SK-N-SH treated with all-trans-retinoic acid at 6 μM for 48 hours (cell line): ENCODE data around the gene SURF1.

Experiments
- ARNTL ChIP-seq: fragments of 450-650 bp; formaldehyde crosslinking; IDR thresholded peaks from 2 replicates; pipeline ENCODE4 v1.5.0; 2020; ENCODE audit warnings: low read depth, mild to moderate bottlenecking, moderate library complexity, borderline replicate concordance
- BACH2 ChIP-seq: fragments of 250-450 bp; sonication (Bioruptor Pico); IDR thresholded peaks from 2 replicates; pipeline ENCODE4 v1.9.0; 2021; ENCODE audit warnings: mild to moderate bottlenecking, borderline replicate concordance
- CREB5 ChIP-seq: fragments of 250-450 bp; sonication (Bioruptor Pico); IDR thresholded peaks from 2 replicates; pipeline ENCODE4 v1.5.1; 2020; ENCODE audit warnings: low read depth, mild to moderate bottlenecking, moderate library complexity
- ESRRG ChIP-seq: fragments of 250-450 bp; sonication (Bioruptor Pico); IDR thresholded peaks from 2 replicates; pipeline ENCODE4 v1.6.1; 2021; ENCODE audit warnings: mild to moderate bottlenecking
- ISL1 ChIP-seq: fragments of 250-450 bp; sonication (Bioruptor Pico); IDR thresholded peaks from 2 replicates; pipeline ENCODE4 v2.1.2; 2022; ENCODE audit warnings: mild to moderate bottlenecking, moderate library complexity
- PATZ1 ChIP-seq: fragments of 250-450 bp; sonication (Bioruptor Pico); IDR thresholded peaks from 2 replicates; pipeline ENCODE4 v1.8.0; 2020; ENCODE audit warnings: mild to moderate bottlenecking, moderate library complexity, borderline replicate concordance
- PPARA ChIP-seq: fragments of 250-450 bp; sonication (Bioruptor Pico); IDR thresholded peaks from 2 replicates; pipeline ENCODE4 v1.5.0; 2020; ENCODE audit warnings: mild to moderate bottlenecking, borderline replicate concordance
- RARB ChIP-seq: fragments of 250-450 bp; sonication (Bioruptor Pico); IDR thresholded peaks from 2 replicates; pipeline ENCODE4 v1.8.0; 2021; ENCODE audit warnings: mild to moderate bottlenecking, moderate library complexity
- SNAI2 ChIP-seq: fragments of 250-450 bp; sonication (Bioruptor Pico); IDR thresholded peaks from 2 replicates; pipeline ENCODE4 v1.5.0; 2020; ENCODE audit warnings: mild to moderate bottlenecking, moderate library complexity
- TOX ChIP-seq: fragments of 250-450 bp; sonication (Bioruptor Pico); IDR thresholded peaks from 2 replicates; pipeline ENCODE4 v1.8.0; 2021; ENCODE audit warnings: mild to moderate bottlenecking, moderate library complexity, borderline replicate concordance
- ZFP3 ChIP-seq: fragments of 250-450 bp; sonication (Bioruptor Pico); IDR thresholded peaks from 2 replicates; pipeline ENCODE4 v1.5.0; 2020; ENCODE audit warnings: mild to moderate bottlenecking, moderate library complexity

DNA sequence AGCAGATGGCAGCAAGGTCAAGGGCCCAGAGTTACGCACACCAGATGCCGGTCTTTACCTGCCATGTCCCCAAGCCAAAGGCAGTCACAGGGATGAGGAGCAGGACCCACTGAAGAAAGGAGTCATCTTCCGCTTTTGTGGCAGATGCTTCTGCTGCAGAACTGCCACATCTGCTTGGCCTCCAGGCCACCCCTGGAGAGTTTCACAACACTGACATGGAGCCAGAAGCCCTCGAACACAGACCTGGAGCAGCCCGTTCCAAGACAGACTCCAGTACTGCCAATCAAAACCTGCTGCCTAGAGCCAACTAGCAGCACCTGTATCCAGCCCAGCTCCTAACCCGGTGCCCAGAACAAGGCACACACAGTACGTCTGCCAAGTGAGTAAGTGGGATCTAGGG, 1.5 kb downstream of the SURF1 start:
- TF ChIP-seq SNAI2 (no peak), PATZ1 (CRISPR knock-in tag) (no peak), RARB (CRISPR knock-in tag) (no peak), ZFP3 (CRISPR knock-in tag) (no peak), BACH2 (CRISPR knock-in tag) (no peak), TOX (CRISPR knock-in tag) (no peak), ISL1 (CRISPR knock-in tag) (no peak), PPARA (CRISPR knock-in tag) (no peak), CREB5 (CRISPR knock-in tag) (no peak), ARNTL (CRISPR knock-in tag) (no peak), ESRRG (CRISPR knock-in tag) (no peak)
